KG1 (cell line): ENCODE results near the gene BLMH.

ENCODE experiments used
- DNase-seq: peaks from one replicate; lab custom pipeline; 2025; lab: John Stamatoyannopoulos, UW

BLMH gene

GRCh38 chr17:30291543-30292285, at the start of gene BLMH:
Gene BLMH, minus strand, starts transcription at chr17:30291944. Its CDS starts 125 bp downstream, at chr17:30291819.
- DNase-seq = peak; percentile 54

- no peak for DNase-seq
These were observed 49.1 kb upstream of the BLMH start for GRCh38 chr17:30340801-30341356.

- no peak for DNase-seq
These were observed 47.3 kb upstream of the BLMH start for GRCh38 chr17:30339086-30339485.

- DNase-seq = no peak
These were observed 45.8 kb upstream of the BLMH start for GRCh38 chr17:30337393-30337999.

- DNase-seq = peak; percentile 43
These were observed 44.8 kb upstream of the BLMH start for GRCh38 chr17:30336369-30337171.

GRCh38 chr17:30334421-30334820, 42.7 kb upstream of the BLMH start:
- DNase-seq = no peak

GRCh38 chr17:30333503-30334360, 42.0 kb upstream of the BLMH start, which contains the start of gene TMIGD1:
Gene TMIGD1, minus strand, starts transcription at chr17:30334057. Its CDS starts 1,924 bp downstream, at chr17:30332133.
- no peak for DNase-seq

- DNase-seq = peak; percentile 45
These were observed 40.4 kb upstream of the BLMH start for GRCh38 chr17:30332057-30332542.

- no peak for DNase-seq
These were observed 35.1 kb upstream of the BLMH start for GRCh38 chr17:30326809-30327208.

- DNase-seq = no peak
These were observed 33.0 kb upstream of the BLMH start for GRCh38 chr17:30324723-30325122.

GRCh38 chr17:30323895-30324319, 32.2 kb upstream of the BLMH start:
- no peak for DNase-seq

- peak; percentile 24 for DNase-seq
These were observed 31.6 kb upstream of the BLMH start for GRCh38 chr17:30323262-30323894.

- no peak for DNase-seq
These were observed 29.6 kb upstream of the BLMH start for GRCh38 chr17:30321314-30321713.

GRCh38 chr17:30318155-30318554, 26.4 kb upstream of the BLMH start:
- no peak for DNase-seq

- no peak for DNase-seq
These were observed 25.0 kb upstream of the BLMH start for GRCh38 chr17:30316736-30317135.

GRCh38 chr17:30315106-30315505, 23.4 kb upstream of the BLMH start:
- no peak for DNase-seq

- no peak for DNase-seq
These were observed 22.7 kb upstream of the BLMH start for GRCh38 chr17:30314474-30314873.

- DNase-seq = no peak
These were observed 20.5 kb upstream of the BLMH start for GRCh38 chr17:30312226-30312625.

GRCh38 chr17:30310562-30310961, 18.8 kb upstream of the BLMH start:
- no peak for DNase-seq

GRCh38 chr17:30309591-30309990, 17.8 kb upstream of the BLMH start:
- DNase-seq = no peak

- no peak for DNase-seq
These were observed 16.7 kb upstream of the BLMH start for GRCh38 chr17:30308406-30308805.
